NCI-H510A treated with DMSO at 0.1 percent for 48 hours (cell line): ENCODE results near the gene TRIM34.
"Not testable (repeated sequence)": the region's sequence is repeated elsewhere in the genome, so short reads cannot be mapped to it uniquely, and the experiment has no call there.

Experiments
- DNase-seq: peaks from one replicate; lab custom pipeline; 2025; lab: John Stamatoyannopoulos, UW

Gene TRIM34

GRCh38 chr11:5684646-5685362 is 60.0 kb downstream of the TRIM34 start, which contains the start of gene TRIM5:
TRIM5 (minus strand) TSS chr11:5685074; CDS start chr11:5680177, 4,897 bp downstream.
- DNase-seq = no peak

- no peak for DNase-seq
These were observed 61.6 kb downstream of the TRIM34 start for GRCh38 chr11:5686426-5686825.

DNA sequence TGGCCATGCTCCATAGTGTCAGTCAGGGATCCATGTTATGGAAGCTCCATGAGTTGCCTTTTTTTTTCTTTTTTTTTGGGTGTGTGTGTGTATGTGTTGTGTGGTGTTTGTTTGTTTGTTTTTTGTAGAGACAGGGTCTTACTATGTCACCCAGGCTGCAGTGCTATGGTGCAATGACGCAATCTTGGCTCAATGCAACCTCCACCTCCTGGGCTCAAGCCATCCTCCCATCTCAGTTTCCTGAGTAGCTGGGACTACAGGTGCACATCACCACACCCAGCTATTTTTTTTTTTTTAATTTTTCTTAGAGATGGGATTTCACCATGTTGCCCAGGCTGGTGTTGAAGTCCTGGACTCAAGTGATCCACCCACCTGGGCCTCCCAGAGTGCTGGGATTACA is 63.7 kb downstream of the TRIM34 start:
- DNase-seq = no peak

GRCh38 chr11:5689551-5689983 is 64.8 kb downstream of the TRIM34 start, which contains the start of gene TRIM22:
TRIM22 (plus strand) TSS chr11:5689790; CDS start chr11:5696233, 6,443 bp downstream.
- DNase-seq = no peak

GRCh38 chr11:5690216-5690615 is 65.4 kb downstream of the TRIM34 start:
- DNase-seq = no peak

DNA sequence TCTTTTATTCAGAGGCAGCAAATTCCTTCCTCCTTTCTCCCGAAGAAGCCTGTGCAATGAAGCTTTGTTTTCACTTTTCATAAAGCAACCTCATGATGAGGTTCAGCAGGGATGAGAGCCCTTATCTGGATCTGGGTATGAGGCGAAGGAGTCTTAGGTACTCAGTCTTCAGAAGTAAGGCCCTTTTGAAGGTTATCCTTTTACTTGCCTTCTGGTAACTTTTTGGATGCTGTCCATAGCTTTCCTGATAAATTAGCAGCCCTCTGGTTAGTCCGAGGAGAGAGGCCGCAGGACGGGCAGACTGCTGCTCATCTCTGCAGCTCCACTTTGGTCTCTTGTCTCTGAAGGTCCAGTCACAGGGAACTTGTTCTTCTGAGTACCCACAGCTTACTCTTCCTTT is 65.9 kb downstream of the TRIM34 start:
- DNase-seq = no peak

DNA sequence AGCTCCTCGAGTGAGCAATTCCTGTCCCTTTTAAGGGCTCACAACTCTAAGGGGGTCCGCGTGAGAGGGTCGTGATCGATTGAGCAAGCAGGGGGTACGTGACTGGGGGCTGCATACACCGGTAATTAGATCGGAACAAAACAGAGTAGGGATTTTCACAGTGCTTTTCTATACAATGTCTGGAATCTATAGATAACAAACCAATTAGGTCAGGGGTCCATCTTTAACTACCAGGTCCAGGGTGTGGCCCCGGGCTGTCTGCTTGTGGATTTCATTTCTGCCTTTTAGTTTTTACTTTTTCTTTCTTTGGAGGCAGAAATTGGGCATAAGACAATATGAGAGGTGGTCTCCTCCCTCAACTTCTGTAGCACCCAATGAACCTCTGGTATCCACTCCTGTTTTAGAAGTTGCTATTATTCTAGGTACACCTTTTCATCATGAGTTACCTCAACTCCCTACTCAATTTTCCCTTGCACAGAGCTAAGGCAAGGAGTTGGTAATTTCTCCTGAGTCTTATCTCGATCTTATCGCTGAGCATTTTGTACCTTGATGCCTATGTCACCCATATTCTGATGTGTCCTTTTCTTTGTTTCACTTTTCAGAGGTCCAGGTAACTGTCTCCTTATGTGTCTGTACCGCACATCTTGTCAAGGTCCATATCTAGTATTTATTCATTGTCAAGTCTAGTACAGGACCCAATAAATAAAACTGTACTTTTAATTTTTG is 66.6 kb downstream of the TRIM34 start:
- not testable (repeated sequence) for DNase-seq

DNA sequence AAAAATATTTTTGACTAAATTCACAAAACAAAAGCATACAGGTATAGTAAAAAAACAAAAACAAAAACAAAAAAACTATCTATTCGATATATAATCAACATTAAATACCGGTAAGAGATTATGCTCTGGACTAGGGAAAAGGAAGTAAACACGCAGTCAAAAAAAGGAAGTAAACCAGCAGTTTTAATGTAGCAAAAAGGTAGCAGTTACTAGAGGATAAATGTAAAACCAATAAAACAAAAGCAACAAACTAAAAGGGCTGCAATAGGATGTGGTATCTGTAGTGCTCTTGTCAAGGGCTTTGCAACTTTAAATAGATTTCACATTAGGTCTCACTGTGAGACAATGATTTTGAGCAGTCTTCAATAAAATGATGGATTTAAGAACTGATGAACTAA is 67.2 kb downstream of the TRIM34 start:
- DNase-seq = no peak
